ENCODE results near the gene AWAT1.

DNA sequence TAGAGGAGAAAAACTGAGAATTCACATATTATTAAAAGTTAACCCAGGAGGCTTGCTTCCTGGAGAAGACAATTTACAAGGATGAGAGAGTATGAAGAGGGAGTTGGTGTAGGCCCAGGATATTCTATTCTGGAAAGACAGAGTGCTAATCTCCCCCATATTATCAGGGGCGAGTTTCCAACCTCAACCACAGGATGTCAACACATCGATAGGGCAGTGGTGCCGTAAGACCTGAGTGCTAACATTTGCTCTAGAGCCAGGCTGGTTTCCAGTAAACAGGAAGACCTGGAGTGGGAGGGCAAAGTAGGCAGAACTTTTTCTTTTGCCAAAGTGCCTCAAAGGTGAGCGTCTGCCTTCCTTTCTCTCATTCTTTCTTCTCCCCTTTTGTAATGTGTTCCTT, 2.8 kb upstream of the AWAT1 start:
- TF ChIP-seq, protein P1, sequence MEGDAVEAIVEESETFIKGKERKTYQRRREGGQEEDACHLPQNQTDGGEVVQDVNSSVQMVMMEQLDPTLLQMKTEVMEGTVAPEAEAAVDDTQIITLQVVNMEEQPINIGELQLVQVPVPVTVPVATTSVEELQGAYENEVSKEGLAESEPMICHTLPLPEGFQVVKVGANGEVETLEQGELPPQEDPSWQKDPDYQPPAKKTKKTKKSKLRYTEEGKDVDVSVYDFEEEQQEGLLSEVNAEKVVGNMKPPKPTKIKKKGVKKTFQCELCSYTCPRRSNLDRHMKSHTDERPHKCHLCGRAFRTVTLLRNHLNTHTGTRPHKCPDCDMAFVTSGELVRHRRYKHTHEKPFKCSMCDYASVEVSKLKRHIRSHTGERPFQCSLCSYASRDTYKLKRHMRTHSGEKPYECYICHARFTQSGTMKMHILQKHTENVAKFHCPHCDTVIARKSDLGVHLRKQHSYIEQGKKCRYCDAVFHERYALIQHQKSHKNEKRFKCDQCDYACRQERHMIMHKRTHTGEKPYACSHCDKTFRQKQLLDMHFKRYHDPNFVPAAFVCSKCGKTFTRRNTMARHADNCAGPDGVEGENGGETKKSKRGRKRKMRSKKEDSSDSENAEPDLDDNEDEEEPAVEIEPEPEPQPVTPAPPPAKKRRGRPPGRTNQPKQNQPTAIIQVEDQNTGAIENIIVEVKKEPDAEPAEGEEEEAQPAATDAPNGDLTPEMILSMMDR (IDR thresholded peaks at IDR 0.05), result no peak
- TF ChIP-seq POLR2A (IDR thresholded peaks at IDR 0.05), result no peak

All from heart left ventricle (tissue), 13 donors.